Measurements from ENCODE around the gene TESK1.

The TESK1 gene, protein sequence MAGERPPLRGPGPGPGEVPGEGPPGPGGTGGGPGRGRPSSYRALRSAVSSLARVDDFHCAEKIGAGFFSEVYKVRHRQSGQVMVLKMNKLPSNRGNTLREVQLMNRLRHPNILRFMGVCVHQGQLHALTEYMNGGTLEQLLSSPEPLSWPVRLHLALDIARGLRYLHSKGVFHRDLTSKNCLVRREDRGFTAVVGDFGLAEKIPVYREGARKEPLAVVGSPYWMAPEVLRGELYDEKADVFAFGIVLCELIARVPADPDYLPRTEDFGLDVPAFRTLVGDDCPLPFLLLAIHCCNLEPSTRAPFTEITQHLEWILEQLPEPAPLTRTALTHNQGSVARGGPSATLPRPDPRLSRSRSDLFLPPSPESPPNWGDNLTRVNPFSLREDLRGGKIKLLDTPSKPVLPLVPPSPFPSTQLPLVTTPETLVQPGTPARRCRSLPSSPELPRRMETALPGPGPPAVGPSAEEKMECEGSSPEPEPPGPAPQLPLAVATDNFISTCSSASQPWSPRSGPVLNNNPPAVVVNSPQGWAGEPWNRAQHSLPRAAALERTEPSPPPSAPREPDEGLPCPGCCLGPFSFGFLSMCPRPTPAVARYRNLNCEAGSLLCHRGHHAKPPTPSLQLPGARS
- total RNA-seq = 26.7 to 30.4 reads per million in 2 experiments

DNA sequence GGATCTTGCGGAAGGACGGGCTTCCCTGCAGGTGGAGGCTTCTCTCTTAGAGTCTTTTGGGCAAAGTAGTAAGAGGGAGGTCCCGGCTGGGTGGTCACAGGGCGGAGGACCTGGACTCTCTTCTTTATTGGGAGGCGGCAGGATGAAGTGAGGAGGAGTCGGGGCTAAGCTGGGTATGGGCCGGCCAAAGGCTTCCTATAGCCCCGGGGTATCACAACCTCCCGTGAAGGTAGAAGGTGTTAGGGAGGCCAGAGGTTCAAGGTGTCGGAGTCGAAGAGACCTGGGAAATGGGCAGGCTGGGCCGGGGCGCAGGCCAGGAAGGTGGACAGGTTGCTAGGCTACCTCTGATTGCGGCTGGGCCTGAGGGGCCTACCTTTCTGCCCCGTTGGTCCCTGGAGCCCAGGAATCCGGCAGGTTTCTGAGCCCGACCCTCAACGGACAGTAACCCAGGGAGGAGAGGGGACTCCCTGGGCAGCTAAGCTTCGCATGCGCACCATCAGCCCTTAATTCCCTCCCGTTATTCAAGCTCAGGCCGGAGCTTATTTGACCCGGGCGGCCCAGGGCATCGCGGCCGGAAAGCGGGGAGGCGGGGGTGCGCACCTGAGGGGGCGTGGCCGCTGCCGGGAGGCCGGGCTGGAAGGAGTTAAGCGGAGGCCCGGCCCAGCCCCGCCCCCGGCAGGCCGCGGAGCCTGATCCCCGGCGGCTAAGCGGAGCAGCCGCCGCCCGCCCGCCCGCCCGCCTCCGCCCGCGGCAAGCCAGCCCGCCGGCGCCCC lies at the start of gene TESK1:
Gene TESK1, plus strand, starts transcription at position 685 of the 773 bp plus-strand sequence. CDS start 358 bp downstream, outside the sequence.
- DNase-seq (ENCODE audit: low read depth) = peak; percentile 71

DNA sequence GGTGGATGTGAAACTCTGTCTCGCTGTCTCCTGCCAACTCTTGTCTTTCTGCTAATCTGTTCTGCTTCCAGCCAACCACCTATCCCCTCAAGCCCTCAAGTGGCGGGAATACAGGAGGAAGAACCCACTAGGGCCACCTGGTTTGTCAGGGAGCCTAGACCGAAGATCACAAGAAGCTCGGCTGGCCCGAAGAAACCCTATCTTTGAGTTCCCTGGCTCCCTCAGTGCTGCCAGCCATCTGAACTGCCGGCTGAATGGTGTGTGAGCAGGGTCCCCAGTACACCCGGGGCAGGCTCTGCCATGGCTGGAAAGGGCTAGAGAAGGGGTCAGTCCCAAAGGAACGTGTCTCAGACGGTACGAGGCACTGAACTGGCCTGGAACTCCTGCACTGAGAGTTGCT lies 49.2 kb upstream of the TESK1 start:
- DNase-seq (ENCODE audit: low read depth) = no peak

DNA sequence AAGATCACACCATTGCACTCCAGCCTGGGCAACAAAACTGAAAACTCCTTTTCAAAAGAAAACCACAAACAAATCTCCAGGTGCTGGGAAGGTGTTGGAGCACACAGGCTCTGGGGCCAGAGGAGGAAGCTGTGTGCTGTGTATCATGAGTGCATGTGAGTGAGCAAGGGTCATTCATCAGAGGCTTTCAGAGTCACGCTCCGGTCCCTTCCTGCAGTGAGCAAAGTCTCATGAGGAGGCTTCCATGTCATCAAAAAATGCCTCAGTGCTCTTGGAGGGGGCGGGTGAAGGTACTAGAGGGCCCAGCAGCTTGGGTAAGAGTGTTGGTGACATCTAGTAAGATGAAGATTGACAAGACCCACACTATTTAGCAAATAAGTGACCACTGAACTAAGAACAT lies 48.3 kb upstream of the TESK1 start:
- no peak for DNase-seq (ENCODE audit: low read depth)

DNA sequence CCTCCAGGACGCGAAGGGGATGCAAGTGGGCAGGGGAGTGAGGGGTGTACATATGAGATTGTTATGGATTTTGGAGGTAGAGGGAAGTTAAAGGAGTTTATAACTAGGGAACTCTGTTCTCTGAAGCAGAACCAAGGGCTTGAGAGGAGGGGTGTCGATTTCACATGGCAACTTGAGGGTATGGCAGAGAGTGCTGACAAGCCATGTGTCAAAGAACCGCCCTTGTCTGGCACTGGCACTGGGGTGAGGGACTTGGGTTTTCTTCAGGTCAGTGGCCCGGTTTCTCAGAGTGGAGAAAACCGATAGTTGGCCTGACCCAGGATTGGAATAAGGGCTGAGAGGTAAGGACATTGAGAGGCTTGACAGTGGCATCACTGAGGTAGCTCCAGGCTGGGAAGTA lies 47.7 kb upstream of the TESK1 start:
- DNase-seq (ENCODE audit: low read depth) = no peak

DNA sequence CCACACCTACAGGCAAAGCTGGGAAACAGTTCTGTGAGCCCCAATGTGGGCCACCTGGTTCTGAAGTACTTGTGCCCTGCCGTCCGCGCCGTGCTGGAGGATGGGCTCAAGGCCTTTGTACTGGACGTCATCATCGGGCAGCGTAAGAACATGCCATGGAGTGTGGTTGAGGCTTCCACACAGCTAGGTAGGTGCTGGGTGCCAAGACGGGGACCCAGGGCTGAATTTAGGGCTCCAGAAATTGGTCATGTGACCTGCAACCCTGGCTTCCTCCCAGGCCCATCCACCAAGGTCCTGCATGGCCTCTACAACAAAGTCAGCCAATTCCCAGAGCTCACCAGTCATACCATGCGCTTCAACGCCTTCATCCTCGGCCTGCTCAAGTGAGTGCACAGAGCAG lies 46.9 kb upstream of the TESK1 start:
- no peak for DNase-seq (ENCODE audit: low read depth)

DNA sequence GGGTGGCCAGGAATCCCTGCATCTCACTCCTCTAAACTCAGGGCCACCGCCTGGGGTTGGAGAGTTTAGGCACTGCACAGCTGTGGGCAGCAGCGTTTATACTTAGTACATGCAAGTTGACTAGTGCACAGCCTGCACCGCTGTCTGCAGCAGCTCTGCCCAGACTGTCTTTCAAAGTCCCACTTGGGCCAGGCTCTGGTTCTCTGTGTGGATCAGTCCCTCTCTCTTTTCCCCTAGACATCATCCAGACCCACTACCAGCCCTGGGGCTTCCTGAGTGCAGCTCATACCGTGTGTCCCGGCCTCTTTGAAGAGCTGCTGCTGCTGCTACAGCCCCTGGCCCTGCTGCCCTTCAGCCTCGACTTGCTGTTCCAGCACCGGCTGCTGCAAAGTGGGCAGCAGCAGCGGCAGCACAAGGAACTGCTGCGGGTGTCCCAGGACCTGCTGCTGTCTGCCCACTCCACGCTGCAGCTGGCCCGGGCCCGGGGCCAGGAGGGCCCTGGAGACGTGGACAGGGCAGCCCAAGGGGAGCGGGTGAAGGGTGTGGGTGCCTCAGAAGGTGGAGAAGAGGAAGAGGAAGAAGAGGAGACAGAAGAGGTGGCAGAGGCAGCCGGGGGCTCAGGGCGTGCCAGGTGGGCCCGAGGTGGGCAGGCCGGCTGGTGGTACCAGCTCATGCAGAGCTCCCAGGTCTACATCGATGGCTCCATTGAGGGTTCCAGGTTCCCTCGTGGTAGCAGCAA lies 45.1 kb upstream of the TESK1 start:
- no peak for DNase-seq (ENCODE audit: low read depth)

DNA sequence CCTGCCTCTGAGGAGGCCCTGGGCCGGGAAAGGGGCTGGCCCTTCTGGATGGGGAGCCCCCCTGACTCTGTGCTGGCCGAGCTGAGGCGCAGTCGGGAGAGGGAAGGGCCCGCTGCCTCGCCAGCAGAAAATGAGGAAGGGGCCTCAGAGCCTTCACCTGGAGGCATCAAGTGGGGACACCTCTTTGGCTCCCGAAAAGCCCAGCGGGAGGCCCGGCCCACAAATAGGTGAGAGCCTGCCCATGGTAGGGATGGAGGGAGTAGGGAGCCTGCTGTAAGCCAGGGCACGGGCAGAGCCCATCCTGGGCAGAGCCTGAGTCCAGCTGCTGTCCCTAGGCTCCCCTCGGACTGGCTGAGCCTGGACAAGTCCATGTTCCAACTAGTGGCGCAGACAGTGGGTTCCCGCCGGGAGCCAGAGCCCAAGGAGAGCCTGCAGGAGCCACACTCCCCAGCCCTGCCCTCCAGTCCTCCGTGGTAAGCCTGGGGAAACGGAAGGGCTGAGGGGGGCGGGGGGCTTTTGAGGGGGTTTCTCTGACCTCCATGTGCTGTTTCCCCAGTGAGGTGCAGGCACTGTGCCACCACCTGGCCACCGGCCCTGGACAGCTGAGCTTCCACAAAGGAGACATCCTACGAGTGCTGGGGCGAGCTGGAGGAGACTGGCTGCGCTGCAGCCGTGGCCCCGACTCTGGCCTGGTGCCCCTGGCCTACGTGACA lies 44.3 kb upstream of the TESK1 start:
- DNase-seq (ENCODE audit: low read depth) = no peak

DNA sequence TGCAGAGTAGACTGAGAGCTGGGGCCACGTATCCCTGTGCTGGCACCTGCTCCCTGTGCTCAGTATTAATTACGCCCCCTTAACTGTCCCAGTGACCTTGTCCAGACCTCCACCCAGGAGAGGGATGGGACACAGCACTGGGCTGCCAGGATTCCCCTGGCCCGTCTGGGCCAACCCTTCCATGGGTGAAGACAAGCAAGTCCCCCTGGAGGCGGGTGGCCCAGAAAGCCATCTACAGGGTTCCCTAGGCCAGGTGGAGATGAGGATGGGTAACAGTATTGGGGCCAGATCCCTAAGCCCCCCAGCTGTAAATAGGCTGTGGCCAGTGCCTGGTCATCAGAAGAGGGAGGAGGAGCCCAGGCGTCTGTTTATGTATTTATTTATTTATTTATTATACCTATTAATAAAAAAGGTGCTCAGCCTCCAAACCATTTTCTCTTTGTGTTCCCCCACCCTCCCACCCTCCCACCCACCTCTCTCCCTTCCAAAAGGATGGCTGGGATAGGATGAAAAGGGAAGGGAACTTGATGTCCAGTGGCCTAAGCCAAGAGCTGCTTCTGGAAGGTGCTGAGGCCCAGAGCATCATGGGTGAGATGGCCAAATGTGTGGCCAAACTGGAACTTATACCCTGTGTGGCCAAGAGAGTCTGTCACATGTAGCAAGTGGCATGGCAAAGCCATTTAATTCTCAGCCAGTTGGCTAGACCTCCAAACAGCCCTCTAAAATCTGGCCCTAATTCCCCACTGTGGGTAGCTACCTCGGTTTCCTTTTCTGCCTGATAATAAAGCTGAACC lies 43.4 kb upstream of the TESK1 start:
- no peak for DNase-seq (ENCODE audit: low read depth)

DNA sequence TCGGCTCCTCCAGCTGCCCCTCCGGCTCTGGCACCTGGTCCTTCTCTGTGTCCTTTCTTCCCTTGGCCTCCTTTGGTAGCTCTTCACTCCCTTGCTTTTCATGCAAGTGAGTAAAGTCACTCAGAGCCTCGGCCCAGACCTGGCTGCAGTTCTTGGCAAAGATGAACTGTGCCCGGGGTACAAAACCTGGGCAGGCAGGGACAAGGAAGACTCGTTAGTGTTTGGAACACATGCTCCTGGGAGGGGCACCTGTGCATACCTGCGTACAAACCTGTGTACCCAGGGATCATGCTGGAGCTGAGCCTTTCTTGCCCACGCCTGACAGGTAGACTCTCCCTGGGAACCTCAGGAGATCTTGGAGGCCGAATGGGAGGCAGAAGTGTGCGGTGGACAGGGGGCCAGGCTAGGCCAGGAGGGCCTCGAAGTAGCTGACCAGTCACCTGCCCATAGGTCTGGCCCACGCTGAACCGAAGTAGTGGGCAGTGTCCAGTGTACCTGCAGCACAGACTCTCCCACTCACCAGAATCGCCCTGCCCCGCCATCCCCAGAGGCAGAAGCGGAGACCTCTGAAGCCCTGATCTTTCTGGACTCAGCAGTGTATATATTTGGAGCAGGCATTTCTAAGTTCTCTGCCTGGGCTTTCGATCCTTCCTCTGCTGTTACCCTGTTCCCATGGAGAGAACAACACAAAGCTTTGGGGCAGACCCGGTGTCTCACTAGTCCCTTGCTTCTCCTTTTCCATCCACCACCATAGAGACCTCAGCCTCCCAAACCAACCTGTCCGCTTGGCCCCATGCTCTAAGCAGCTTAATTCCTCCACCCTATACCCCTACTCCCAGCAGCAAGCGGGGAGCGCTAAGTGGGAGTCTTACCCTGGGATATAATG lies 41.9 kb upstream of the TESK1 start:
- no peak for DNase-seq (ENCODE audit: low read depth)

DNA sequence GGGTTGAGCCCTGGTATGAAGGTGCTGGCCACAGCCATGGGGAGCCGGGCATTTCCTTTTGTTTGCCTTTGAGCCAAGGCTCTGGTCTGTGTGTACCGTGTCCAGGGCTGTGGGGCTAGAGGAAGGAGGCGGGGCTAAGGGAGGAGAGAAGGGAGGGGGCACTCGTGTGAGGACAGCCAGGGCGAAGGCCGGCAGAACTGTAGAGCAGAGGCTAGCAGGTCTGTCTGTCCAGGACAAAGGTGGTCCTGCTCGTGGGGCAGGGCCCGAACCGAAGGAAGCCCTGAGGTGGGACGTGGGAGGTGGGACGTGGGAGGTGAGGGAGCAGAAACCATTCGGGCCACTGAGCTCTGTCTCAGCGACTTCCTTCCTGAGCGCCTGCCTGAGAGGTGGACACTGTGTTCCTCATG lies 41.3 kb upstream of the TESK1 start:
- DNase-seq (ENCODE audit: low read depth) = no peak

DNA sequence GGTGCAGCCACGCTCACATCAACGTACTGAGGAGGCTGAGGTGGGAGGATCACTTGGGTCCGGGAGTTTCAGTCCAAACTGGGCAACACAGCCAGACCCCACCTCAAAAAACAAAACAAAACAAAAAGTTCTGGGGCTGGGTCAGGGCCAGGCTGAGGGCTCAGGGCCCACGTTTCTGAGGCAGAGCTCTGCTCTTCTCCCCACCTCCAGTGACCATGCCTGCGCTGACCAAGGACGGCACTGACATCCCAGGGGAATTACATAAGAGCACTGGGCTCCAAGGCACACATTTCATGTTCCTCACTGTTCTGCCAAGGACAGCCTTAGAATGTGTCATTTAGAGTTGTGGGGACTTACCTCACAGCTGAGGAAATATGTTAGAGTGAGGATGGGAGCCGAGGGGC lies 40.4 kb upstream of the TESK1 start:
- DNase-seq (ENCODE audit: low read depth) = no peak

DNA sequence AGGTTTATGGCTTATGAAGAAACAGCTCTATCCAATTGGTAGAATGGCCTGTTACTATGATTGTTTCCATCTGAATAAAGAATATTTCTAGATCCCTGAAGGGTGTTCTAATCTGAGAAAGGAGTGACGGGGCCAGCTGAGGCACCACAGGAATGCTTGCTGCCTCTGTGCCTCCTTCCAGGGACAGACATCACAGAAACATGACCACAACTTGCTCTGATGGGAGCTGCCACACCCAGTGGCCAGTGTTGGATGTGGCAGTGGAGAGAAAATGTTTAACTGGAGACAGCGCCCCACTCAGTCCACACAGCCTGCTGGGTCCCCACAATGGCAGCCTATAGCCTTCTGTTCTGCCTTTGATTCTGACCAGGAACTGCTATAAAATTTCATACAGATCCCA lies 38.6 kb upstream of the TESK1 start:
- no peak for DNase-seq (ENCODE audit: low read depth)

DNA sequence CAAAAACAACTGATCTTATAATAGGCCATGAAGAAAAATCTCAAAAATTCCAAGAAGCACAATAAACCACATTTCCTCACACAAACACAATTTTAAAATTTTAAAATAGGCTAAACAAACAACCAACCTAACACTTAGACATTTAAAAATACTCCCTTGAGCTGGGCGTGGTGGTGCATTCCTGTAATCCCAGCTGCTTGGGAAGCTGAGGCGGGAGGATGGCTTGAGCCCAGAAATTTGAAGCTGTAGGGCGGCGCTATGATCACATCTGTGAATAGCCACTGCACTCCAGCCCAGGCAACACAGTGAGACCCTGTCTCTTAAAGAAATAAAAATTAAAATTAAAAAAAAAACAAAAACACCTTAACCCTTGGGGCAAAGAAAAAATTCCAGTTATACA lies 36.9 kb upstream of the TESK1 start:
- DNase-seq (ENCODE audit: low read depth) = no peak

DNA sequence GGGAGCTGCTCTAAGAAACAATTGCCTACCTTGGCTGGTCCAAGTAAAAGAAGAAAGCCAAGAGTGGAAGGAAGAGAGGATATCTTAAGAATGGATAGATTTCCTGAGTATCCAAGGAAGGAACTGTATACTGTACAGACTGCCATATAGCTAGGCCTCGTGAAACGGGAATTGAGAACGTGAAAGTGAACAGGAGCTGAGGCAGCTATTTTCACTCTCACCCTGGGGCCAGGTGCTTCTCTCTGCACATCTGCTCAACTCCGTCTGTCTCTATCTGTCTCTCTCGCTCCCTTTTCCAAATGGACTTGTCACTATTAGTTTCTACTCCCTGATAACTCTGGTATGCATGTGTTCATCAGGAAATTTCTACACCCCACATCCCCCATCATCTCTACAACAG lies 35.9 kb upstream of the TESK1 start:
- no peak for DNase-seq (ENCODE audit: low read depth)

DNA sequence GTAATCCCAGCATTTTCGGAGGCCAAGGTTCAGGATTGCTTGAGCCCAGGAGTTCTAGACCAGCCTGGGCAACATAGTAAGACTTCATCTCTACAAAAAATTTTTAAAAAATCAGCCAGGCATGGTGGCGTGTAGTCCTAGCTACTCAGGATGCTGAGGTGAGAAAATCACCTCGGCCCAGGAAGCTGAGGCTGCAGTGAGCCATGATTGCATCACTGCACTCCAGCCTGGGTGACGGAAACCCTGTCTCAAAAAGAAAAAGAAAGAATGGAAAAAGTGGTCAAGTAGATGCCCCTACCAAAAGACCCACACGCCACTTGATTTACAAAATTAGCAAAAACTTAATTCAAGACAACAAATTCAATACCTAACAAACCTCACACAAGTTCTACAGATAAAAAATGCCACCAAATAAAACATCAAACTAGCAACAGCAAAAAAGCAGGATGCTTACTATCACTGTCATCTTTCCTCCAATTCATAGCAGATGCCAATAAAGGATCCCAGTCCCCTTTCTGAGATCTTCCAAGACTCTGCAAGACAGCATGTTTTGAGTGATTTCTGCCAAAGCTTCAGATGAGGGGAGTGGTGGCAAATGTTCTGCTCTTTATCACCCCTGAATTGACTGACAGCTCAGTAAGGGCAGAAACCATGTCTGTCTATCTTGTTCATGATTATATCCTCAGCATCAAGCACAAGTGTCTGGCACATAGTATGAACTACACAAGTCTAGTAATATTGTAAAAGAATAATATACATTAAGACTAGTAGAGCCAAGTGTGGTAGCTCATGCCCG lies 34.2 kb upstream of the TESK1 start:
- DNase-seq (ENCODE audit: low read depth) = no peak

DNA sequence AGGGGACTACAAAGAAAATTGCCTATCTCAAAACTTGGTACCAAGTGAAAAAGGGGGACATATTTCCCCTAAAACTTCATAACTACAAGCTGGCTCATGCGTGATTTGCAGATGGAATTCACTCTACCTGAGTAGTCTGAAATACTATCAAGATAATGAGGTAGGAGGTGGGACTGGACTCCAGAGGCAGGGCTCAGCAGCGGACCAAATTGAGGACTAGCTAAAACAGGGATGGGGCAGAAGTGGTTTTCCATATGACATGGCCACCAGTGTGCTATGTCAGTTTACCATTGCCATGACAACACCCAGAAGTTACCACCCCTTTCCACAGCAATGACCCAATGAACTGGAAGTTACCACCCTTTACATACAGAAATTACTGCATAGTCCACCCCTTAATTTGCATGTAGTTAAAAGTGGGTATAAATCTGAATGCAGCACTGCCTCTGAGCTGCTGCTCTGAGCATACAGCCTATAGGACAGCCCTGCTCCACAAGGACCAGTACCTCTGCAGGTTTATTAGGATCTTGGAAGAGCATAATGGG lies 30.4 kb upstream of the TESK1 start:
- no peak for DNase-seq (ENCODE audit: low read depth)

DNA sequence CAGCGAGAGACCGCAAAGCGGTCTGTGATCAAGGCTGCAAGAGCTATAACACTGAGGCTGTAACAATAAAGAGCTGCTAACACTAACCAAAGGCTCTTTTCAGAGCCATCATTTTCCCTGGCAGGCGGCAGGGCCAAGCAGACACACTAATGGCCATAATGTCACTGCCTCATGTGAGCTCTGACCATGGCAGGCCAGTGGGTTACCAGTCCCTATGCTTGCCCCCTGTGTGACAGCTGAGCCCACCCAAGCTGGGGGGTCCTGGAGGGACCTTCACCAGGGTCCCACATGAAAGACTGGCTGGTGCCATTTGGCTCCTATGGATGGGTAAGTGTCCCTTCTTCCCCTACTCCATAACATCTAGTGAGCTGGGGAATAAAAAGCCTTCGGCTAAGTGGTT lies 29.6 kb upstream of the TESK1 start:
- DNase-seq (ENCODE audit: low read depth) = no peak

DNA sequence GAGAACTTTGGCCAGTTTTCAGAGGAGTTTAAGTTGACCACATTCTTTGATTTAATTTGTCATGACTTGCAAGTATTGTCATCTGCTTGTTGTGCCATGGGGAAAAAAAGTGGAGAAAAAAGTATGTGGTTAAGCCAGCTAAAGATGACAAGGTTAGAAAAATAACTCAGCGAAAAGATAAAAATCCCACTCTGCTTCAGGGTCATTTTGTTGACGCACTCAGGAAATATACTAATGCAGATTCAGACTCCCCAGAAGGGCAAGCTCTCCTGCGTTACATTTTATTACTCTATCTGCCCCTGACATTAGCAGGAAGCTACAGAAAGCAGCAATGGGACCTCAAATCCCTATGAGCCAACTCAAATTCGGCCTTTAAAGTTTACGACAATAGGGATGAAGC lies 27.6 kb upstream of the TESK1 start:
- DNase-seq (ENCODE audit: low read depth) = no peak

DNA sequence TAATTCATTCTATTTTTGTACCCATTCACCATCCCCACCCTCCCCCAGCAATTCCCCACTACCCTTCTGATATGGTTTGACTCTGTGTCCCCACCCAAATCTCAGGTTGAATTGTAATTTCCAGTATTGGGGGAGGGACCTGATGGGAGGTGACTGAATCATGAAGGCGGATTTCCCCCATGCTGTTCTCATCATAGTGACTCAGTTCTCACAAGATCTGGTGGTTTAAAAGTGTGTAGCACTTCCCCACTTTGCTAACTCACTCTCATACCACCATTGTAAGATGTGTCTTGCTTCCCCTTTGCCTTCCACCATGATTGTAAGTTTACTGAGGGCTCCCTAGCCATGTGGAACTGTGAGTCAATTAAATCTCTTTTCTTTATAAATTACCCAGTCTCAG lies 25.9 kb upstream of the TESK1 start:
- no peak for DNase-seq (ENCODE audit: low read depth)

Measured in T follicular helper cell (primary cell).